Activated CD4-positive, CD25-positive, alpha-beta regulatory T cell treated with anti-CD3 and anti-CD28 coated beads, Interleukin-2, amount 50 U/mL, for 24 hours (primary cell): ENCODE results near the gene NSD1.
"Not testable (repeated sequence)": the region's sequence is repeated elsewhere in the genome, so short reads cannot be mapped to it uniquely, and the experiment has no call there.

Experiments used
- ATAC-seq, 2 donors: fragments of 150-1000 bp; cut with Tn5 transposase; one replicate each; pipeline ENCODE4 v1.10.0; 2021; ENCODE audit warnings: mild to moderate bottlenecking in 1 of 2, moderate library complexity in 1 of 2

NSD1 gene

GRCh38 chr5:177233802-177234201 is 100.2 kb downstream of the NSD1 start:
- no peak for ATAC-seq

- ATAC-seq = no peak
These were observed 101.3 kb downstream of the NSD1 start for GRCh38 chr5:177234841-177235240.

- ATAC-seq = no peak
These were observed 108.2 kb downstream of the NSD1 start for GRCh38 chr5:177241768-177242167.

- no peak for ATAC-seq
These were observed 108.7 kb downstream of the NSD1 start for GRCh38 chr5:177242304-177242703.

- no peak for ATAC-seq
These were observed 116.4 kb downstream of the NSD1 start for GRCh38 chr5:177249761-177250537.

GRCh38 chr5:177253252-177253651 is 119.7 kb downstream of the NSD1 start:
- ATAC-seq = no peak

GRCh38 chr5:177256296-177256695 is 122.7 kb downstream of the NSD1 start:
- ATAC-seq = no peak

- not testable (repeated sequence) for ATAC-seq
These were observed 125.1 kb downstream of the NSD1 start for GRCh38 chr5:177258711-177259110.

- ATAC-seq = no peak
These were observed 127.4 kb downstream of the NSD1 start for GRCh38 chr5:177260961-177261360.

GRCh38 chr5:177261510-177261909 is 127.9 kb downstream of the NSD1 start:
- no peak for ATAC-seq

GRCh38 chr5:177264178-177264577 is 130.6 kb downstream of the NSD1 start:
- no peak for ATAC-seq

GRCh38 chr5:177265395-177265794 is 131.8 kb downstream of the NSD1 start:
- no peak for ATAC-seq

- ATAC-seq = no peak
These were observed 135.8 kb downstream of the NSD1 start for GRCh38 chr5:177269232-177269895.

- ATAC-seq = no peak
These were observed 136.4 kb downstream of the NSD1 start for GRCh38 chr5:177269976-177270375.

- no peak for ATAC-seq
These were observed 137.1 kb downstream of the NSD1 start for GRCh38 chr5:177270653-177271052.

- ATAC-seq = no peak
These were observed 137.5 kb downstream of the NSD1 start for GRCh38 chr5:177271113-177271512.

GRCh38 chr5:177275883-177276282 is 142.3 kb downstream of the NSD1 start:
- no peak for ATAC-seq

GRCh38 chr5:177276886-177277285 is 143.3 kb downstream of the NSD1 start:
- no peak for ATAC-seq

- ATAC-seq = no peak
These were observed 154.6 kb downstream of the NSD1 start for GRCh38 chr5:177288191-177288590.

- no peak for ATAC-seq
These were observed 157.4 kb downstream of the NSD1 start for GRCh38 chr5:177290816-177291596.

- ATAC-seq = no peak
These were observed 158.2 kb downstream of the NSD1 start for GRCh38 chr5:177291735-177292134.

- no peak for ATAC-seq
These were observed 160.4 kb downstream of the NSD1 start for GRCh38 chr5:177293819-177294581.

GRCh38 chr5:177294632-177295031 is 161.1 kb downstream of the NSD1 start:
- no peak for ATAC-seq
